NCI-H146 (cell line): ENCODE measurements around the gene CTF1.
A peak's percentile ranks its signal among the peaks of the same experiment; 100 is the strongest.

Experiments
- DNase-seq: peaks from one replicate; lab custom pipeline; 2025; lab: John Stamatoyannopoulos, UW

CTF1 gene

GRCh38 chr16:30910427-30911029 is 14.1 kb downstream of the CTF1 start:
- DNase-seq: no peak

DNA sequence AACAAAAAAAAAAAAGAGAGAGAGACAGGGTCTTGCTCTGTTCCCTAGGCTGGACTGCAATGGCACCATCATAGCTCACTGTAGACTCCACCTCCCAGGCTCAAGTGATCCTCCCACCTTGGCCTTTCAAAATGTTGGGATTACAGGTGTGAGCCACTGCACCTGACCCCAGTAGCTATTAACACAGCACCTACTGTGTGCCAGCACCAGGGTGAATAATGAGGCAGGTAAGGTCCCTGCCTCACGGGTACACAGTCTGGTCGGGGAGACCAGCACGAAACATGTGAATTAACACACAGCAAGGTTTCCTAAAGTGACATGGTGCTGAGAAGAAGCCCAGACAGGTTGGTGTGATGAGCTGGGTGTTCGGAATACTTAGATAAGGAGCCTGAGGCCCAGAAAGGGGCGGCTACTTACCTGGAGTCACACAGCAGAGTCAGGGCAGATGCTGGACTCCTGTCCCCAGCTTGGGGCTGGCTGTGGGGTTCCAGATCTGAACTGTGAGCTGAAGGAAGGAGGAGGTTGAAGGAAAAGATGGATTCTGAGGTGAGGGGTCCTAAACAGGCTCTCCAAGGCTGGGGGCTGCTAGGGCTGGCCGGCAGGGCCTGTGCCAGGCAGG is 16.5 kb downstream of the CTF1 start:
- no peak for DNase-seq

GRCh38 chr16:30914830-30915229 is 18.4 kb downstream of the CTF1 start:
- no peak for DNase-seq

DNA sequence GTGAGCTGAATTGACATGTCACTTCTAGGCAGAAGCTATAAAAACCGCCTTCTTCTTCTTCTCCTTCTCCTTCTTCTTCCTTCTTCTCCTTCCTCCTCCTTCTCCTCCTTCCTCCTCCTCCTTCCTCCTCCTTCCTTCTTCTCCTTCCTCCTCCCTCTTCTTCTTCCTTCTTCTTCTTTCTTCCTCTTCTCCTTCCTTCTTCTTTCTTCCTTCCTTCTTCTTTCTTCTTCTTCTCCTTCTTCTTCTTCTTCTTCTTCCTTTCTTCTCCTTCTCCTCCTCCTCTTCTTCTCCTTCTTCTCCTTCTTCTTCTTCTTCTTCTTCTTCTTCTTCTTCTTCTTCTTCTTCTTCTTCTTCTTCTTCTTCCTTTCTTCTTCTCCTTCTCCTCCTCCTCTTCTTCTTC is 22.2 kb downstream of the CTF1 start:
- no peak for DNase-seq

GRCh38 chr16:30920891-30921290 is 24.5 kb downstream of the CTF1 start:
- no peak for DNase-seq

GRCh38 chr16:30921459-30921747 is 25.0 kb downstream of the CTF1 start:
- no peak for DNase-seq

- peak; percentile 94 for DNase-seq
Observed at GRCh38 chr16:30921748-30922419, 25.5 kb downstream of the CTF1 start.

DNA sequence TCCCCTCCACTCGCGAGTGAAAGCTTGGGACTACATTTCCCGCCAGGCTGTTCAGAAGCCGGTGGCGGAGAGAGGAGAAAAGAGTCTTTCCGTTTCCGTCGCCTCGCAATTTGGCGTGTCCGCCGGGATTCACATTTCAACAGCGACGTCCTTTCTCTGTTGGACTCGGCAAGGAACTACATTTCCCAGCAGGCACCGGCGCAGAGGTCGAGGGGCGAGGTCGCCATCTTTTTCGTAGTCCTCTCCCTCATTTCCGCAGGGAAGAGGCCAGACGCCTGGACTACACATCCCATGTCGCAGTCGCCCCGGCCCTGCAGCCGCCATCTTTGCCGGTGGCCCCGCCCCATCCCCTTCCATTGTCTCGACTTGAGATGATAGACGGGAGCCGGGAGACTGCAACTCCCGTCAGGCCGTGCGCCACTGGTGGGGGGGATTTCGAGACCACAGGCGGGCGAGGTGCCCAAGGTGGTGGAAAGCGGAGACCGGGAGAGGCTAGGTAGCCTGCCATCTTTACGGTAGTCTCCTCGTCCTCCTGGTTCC is 26.1 kb downstream of the CTF1 start:
- peak; percentile 100 for DNase-seq

DNA sequence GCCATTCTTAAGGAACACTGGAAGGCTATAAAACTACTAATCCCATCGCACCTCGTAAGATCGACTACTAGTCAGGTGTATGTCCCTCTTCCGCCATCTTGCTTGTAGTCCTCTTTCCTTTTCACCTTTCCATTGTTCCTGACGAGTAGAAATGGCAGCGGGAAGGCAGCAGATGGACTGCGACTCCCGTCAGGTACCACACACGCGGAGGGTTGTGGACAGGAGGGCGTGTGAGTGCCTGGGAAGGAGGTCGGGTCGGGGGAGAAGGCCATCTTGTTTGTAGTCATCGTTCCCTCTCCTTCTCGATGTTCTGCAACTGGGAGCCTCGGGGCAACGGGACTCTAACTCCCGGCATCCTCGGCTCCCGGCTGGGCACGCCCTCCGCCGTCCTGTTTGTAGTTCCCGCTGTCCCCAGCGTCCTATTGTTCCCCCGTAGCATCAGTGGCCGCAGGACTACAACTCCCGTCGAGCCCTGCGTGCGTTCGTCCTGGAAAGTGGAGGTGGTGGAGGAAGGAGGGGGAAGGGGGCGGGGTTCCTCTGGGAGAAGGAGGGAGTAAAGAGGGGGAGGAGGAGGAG is 26.6 kb downstream of the CTF1 start:
- peak; percentile 100 for DNase-seq

DNA sequence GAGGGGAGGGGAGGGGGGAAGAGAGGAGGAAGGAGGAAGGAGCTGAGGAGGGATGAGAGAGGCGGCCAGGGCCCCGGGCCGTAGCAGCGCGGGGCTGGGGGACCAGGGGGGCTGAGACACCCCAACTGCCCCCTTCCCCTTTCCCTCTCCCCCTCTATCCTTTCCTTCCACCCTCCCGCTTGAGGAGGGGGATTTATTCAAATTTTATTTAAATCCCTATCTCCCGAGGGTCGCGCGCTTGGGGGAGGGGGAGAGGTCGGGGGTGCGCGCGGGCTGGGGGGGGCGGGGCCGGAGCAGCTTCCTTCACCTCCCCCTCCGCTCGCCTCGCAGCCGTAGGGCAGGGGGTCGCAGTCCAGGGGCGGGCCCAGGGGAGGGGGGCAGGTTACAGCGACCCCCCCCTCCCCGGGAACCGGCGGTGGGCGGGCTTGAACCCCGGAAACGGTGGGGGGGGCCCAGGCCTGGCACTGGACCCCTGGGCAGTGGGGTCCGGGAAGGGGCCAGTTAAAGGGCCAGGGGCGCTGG is 27.2 kb downstream of the CTF1 start, which contains the start of gene FBXL19:
FBXL19 (plus strand) TSS at position 19 of the 522 bp plus-strand sequence. CDS start 2,183 bp downstream, outside the sequence.
- DNase-seq: peak; percentile 80

- DNase-seq: peak; percentile 35
Observed at GRCh38 chr16:30924076-30924912, 27.9 kb downstream of the CTF1 start.

GRCh38 chr16:30924913-30925631 is 28.7 kb downstream of the CTF1 start:
- no peak for DNase-seq

- DNase-seq: no peak
Observed at GRCh38 chr16:30925632-30925987, 29.2 kb downstream of the CTF1 start.

- DNase-seq: no peak
Observed at GRCh38 chr16:30925995-30926811, 29.8 kb downstream of the CTF1 start.

- no peak for DNase-seq
Observed at GRCh38 chr16:30926937-30927788, 30.7 kb downstream of the CTF1 start.

DNA sequence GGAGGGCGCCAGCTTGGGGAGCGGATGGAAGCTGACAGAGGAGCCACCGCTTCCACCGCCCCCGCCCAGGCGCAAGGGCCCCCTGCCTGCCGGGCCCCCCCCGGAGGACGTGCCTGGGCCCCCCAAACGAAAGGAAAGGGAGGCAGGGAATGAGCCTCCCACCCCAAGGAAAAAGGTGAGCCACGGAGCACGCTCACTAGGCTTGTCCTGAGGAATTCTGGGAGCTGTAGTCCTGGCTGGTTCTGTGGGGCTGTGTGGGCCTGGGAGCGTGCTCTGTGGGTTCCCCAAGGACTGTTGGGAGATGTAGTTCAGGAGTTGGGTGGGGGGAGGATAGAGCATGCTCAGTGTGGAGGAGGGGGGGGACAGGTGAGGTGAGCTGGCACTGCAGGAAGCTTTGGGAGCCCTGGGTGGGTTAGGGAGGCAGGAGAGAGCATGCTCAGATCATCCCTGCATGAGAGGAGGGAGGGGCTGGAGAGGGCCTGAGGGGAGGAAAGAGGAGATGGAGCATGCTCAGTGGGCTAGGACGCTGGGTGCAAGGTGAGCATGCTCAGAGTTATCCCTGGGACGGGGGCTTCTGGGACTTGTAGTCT is 31.5 kb downstream of the CTF1 start:
- DNase-seq: peak; percentile 86

GRCh38 chr16:30928390-30928789 is 32.0 kb downstream of the CTF1 start:
- DNase-seq: no peak

DNA sequence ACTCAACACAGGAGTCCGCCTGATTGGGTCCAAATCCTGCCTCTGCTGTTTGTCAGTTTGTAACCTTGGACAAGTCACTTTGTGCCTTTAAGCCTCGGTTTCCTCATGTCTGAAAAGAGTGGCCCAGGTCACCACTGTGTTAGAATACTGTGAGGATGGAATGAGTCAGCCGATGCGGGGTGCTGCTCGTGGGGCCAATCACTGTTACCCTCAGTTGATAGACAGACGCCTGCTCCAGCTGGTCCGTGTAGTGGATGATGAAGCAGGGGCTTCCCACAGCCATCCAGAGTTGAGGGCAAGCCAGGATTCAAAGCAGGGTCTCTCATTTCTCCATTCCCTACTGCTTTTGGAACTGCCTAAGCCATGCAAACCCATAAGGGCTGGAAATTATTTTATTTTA is 32.8 kb downstream of the CTF1 start:
- DNase-seq: no peak

- no peak for DNase-seq
Observed at GRCh38 chr16:30930160-30930571, 33.8 kb downstream of the CTF1 start.
